ENCODE results near the gene RASD1. TPM values are rescaled to one million over a fixed set of nuclear protein-coding genes. Genes with fewer than 3 reads are reported as not detected.

Gene RASD1
- total and polyA plus RNA-seq, 2 of the 4 experiments (the other 2 are of a cell fraction) = 0.54 to 1.8 TPM

DNA sequence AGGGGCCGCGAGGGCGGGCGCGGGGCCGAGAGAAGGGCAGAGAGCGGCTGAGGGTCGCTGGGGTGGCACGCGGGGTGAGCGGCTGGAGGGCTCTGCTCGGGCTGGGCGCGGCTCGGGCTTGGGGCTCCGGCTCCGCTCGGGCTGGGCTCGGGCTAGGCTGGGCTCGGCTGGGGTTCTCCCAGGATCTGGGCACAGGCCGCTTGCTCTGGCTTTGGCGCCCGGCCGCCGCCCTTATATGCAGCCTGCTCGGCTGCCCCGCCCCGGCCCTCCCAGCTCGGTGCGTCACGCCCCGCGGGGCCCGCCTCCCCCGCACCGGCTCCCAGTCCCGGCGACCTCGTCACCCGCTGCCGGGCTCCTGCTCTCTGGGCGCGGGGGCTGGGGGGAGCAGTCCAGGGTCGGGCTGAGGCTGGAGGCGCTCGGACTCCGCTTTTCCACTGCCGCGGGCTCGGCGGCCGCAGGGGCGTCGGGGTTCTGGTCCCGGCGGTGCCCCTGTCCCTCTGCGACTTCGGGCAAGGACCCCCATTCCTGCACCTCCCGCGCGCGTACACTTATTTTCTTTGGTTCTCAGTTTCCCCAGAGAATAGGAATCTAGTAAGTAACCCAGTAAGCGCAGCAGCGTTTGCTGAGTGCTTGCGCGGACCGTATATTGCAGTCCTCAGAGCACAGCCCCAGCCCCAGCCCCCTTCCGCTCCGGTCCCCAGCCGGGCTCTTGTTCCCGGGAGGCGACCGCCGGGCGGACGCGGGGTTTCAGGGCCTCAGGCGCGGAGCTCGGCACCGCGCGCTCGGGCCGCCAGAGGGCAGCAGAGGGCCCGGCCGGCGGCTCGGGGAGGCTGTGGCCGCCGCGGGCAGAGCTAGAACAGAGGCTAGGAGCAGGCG, at the start of gene RASD1 (continued):
- peak; percentile 98 for TF ChIP-seq POLR2A (IDR thresholded peaks at IDR 0.05; ENCODE audit: low read depth, low read length)

GRCh38 chr17:17545984-17546383, 49.8 kb upstream of the RASD1 start:
- no peaks in the 10 kb centered on the region for H3K36me3 ChIP-seq (ENCODE audit: control insufficient read depth, insufficient read depth, low read length)
- no peak overlapping the region for H2BK120ac ChIP-seq (ENCODE audit: low read depth, low read length)
- no peak overlapping the region for H3K27ac ChIP-seq (ENCODE audit: insufficient read depth, low read length)
- H2AFZ ChIP-seq (replicated peaks; ENCODE audit: low read length, poor library complexity) = no peak overlapping the region
- H3K79me1 ChIP-seq (ENCODE audit: low read depth in 1 of 2, low read length in 2 of 2) = no peaks in the 10 kb centered on the region
- 0 out of 2 replicates have a peak overlapping the region, but pooled peaks have one; percentile 71 for H3K23ac ChIP-seq (ENCODE audit: low read depth, low read length)
- WGBS, 2 experiments (ENCODE audit: extremely low coverage in 2 of 2, insufficient read length in 1 of 2) = 93% methylated on average over 4 of the region's 7 CpGs; no CpG with 5 or more reads in 1 of the 2 experiments
- ChIA-PET CTCF (no interaction called here), POLR2A (ENCODE audit: unreplicated experiment) (no interaction called here)
- intact Hi-C loops (cut with micrococcal nuclease) = no loop called here
- no peak overlapping the region for H3K9ac ChIP-seq (ENCODE audit: low read depth, low read length)
- no peak overlapping the region for H4K5ac ChIP-seq (ENCODE audit: low read depth, low read length)
- peak overlapping the region; percentile 29 for H2AK9ac ChIP-seq (replicated peaks; ENCODE audit: low read depth, low read length, poor library complexity)
- H4K8ac ChIP-seq (ENCODE audit: low read depth in 2 of 2, low read length in 2 of 2) = no peak overlapping the region
- H3K4ac ChIP-seq (ENCODE audit: low read depth, low read length) = no peak overlapping the region
- H3K4me3 ChIP-seq (ENCODE audit: insufficient read depth, low read depth, low read length) = no peak overlapping the region
- no peak overlapping the region for H3K56ac ChIP-seq (ENCODE audit: extremely low read depth, insufficient read depth, low read length)
- peak overlapping the region; percentile 39; the same call in 1 of the 2 replicates for H2AK5ac ChIP-seq (ENCODE audit: low read depth, low read length)
- dilution Hi-C loops (cut with HindIII; ENCODE audit: low sequenced_read_pairs, unreplicated experiment) = no loop called here
- no peaks in the 10 kb centered on the region for H3K27me3 ChIP-seq (ENCODE audit: control insufficient read depth, insufficient read depth, low read length)
- in situ Hi-C loops (cut with MboI; ENCODE audit: low sequenced_read_pairs) = no loop called here
- DNase-seq (no peak), ATAC-seq (ENCODE audit: low read depth) (no peak)
- H3K4me1 ChIP-seq (ENCODE audit: control insufficient read depth, insufficient read depth, low read length) = peaks cover 9% of the 10 kb centered on the region
- no peak overlapping the region for H3K4me2 ChIP-seq (ENCODE audit: low read depth, low read length)
- no peak overlapping the region for H3K18ac ChIP-seq (ENCODE audit: low read depth, low read length)
- peaks cover 12% of the 10 kb centered on the region for H3K9me1 ChIP-seq (ENCODE audit: insufficient read depth, low read length)
- BruUV-seq (replicated peaks) = no TSS peak
- no peak overlapping the region for H2BK20ac ChIP-seq (ENCODE audit: low read depth, low read length)
- H4K91ac ChIP-seq (ENCODE audit: insufficient read depth, low read depth, low read length) = no peak overlapping the region
- no peak overlapping the region for H2BK5ac ChIP-seq (ENCODE audit: low read depth, low read length, poor library complexity, severe bottlenecking)
- H2BK15ac ChIP-seq (ENCODE audit: low read depth, low read length) = no peak overlapping the region
- no peaks in the 10 kb centered on the region for H3K9me3 ChIP-seq (ENCODE audit: control insufficient read depth, insufficient read depth, low read length)
- peaks cover 9% of the 10 kb centered on the region for H4K20me1 ChIP-seq (ENCODE audit: insufficient read depth, low read length)
- no peak overlapping the region for H3K14ac ChIP-seq (replicated peaks; ENCODE audit: low read depth, low read length)
- no peak for TF ChIP-seq RAD21 (IDR thresholded peaks at IDR 0.05; ENCODE audit: low read length)
- TF ChIP-seq CHD1 (IDR thresholded peaks at IDR 0.05; ENCODE audit: low read depth, low read length) = no peak
- TF ChIP-seq USF2 (IDR thresholded peaks at IDR 0.05; ENCODE audit: low read depth, low read length) = no peak
- TF ChIP-seq CEBPB (IDR thresholded peaks at IDR 0.05; ENCODE audit: low read depth, low read length) = no peak
- TF ChIP-seq, protein P1, sequence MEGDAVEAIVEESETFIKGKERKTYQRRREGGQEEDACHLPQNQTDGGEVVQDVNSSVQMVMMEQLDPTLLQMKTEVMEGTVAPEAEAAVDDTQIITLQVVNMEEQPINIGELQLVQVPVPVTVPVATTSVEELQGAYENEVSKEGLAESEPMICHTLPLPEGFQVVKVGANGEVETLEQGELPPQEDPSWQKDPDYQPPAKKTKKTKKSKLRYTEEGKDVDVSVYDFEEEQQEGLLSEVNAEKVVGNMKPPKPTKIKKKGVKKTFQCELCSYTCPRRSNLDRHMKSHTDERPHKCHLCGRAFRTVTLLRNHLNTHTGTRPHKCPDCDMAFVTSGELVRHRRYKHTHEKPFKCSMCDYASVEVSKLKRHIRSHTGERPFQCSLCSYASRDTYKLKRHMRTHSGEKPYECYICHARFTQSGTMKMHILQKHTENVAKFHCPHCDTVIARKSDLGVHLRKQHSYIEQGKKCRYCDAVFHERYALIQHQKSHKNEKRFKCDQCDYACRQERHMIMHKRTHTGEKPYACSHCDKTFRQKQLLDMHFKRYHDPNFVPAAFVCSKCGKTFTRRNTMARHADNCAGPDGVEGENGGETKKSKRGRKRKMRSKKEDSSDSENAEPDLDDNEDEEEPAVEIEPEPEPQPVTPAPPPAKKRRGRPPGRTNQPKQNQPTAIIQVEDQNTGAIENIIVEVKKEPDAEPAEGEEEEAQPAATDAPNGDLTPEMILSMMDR (conservative IDR thresholded peaks at IDR 0.05; ENCODE audit: low read depth, low read length) = no peak
- no peak for TF ChIP-seq FOS (IDR thresholded peaks at IDR 0.05; ENCODE audit: low read depth, low read length)
- no peak for TF ChIP-seq MAFK (IDR thresholded peaks at IDR 0.05; ENCODE audit: low read depth, low read length)
- no peak for TF ChIP-seq MAZ (IDR thresholded peaks at IDR 0.05; ENCODE audit: borderline replicate concordance, low read depth, low read length)
- TF ChIP-seq MXI1 (IDR thresholded peaks at IDR 0.05; ENCODE audit: borderline replicate concordance, low read depth, low read length) = no peak
- no peak for TF ChIP-seq BHLHE40 (IDR thresholded peaks at IDR 0.05; ENCODE audit: low read depth, low read length)
- no peak for TF ChIP-seq SMC3 (IDR thresholded peaks at IDR 0.05; ENCODE audit: low read depth, low read length)
- no peak for TF ChIP-seq POLR2A (IDR thresholded peaks at IDR 0.05; ENCODE audit: low read depth, low read length)
- TF ChIP-seq RFX5 (IDR thresholded peaks at IDR 0.05; ENCODE audit: low read depth, low read length) = no peak
